T follicular helper cell (primary cell): ENCODE measurements around the gene KIAA1217.
A peak's percentile ranks its signal among the peaks of the same experiment; 100 is the strongest.

ENCODE experiments used
- DNase-seq: peaks from one replicate; pipeline ENCODE4 v3.0.0-alpha.2; 2020; ENCODE audit warnings: low read depth

KIAA1217 gene

DNA sequence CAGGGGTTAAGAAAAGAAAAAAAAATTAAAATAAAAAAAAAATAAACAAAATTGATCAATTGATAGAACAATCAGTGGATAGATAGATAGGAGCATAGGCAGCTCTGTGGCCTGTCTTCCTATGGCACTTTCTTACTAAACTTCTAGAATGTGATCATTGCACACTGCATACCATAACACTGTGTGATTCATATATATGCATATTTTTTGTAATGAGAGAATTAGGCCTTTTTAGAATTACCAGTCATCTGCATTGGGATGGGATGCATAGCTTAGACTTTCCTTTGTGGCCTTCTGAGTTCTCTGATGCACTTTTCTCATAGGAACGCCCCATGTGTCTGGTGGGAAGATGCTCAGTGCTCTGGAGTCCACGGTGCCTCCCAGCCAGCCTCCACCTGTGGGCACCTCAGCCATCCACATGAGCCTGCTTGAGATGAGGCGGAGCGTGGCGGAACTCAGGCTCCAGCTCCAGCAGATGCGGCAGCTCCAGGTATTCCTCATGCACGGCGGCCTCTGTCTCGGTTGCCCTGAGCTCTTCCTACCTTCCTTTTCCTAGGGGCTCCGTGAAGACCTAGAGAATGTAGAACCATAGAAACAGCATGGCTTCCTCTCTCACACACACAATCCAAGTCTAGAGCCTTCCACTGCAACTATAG lies 292.2 kb downstream of the KIAA1217 start:
- no peak for DNase-seq

DNA sequence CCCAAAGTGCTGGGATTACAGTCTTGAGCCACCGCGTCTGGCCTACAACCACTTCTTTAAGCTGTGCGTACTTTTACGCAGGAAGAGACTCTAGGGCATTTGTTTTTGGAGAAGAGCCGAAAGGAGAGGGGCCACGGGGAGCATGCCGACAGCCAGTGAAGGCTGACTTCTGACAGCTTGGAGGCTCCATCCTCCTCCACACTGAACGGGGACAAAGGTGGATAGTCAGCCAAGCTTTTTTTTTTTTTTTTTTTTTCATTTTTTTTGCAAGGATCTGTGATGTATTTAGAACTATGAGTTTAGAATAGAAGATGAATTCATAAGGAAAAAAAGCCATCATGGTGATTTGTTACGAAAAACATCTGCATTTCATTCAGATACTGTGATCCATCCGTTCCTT lies 293.1 kb downstream of the KIAA1217 start:
- no peak for DNase-seq

DNA sequence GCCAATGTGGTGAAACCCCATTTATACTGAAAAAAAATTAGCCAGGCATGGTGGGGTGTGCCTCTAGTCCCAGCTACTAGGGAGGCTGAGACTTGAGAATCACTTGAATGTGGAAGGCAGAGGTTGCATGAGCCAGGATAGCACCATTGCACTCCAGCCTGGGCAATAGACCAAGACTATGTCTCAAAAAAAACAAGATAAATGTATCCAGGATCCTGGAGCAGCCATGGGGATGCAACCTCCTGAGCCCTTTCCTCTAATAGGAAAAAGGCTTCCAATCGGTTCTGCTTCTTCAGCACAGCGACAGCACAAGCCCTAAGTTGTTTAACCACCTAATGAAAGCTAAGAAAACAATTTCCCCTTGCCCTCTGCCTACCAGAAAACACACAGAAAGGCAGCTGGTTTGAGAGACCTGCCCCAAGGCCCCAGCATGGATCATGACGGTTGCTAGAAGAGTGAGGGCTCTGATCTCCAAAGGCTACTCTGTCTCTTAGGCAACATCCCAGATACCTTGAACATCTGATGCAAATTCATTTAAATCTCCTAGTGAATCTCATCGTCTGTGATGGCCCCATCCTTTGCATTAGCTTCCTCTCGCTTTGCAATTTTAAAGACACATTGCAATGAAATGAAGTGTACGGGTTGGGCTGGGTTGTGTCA lies 294.0 kb downstream of the KIAA1217 start:
- no peak for DNase-seq

DNA sequence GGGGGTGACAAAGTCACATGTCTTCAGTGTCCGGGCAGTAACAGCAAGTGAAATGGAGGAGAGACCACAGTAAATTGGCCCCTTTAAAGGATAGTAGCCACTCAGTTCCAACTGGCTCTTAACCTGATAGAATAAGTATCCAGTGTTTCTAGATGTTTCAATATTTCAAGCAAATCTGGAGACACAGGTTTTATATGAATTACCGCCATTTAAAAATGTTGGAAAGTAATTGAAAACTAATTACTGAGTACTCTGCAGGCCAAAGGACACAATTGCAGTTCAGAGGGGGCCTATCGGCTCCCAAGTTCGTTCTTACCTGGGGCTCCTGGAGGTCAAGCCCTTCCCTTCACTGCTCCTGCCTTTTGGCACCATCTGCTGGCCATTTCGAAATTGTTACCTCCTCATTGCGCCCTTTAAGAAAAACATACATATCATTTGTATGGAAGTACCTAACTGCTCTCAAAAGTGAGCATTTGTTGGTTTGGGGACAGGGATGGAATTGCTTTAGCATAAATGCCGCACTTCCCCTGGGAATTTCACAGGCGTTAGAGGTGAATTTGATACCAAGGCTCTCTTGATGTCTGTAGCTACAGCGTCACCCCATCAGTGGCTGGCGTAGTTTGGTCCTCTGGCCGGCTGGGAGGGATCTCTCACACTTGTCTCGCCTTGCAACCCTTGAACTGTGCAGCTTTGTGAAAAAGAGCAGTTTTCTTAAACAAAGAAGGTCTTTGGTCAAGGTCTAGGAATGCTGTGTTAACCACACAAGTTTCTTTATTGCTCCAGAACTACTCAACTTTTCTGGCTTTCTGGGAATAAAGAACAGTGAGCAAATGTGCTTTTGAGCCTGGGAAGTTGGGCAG lies 294.8 kb downstream of the KIAA1217 start:
- no peak for DNase-seq

DNA sequence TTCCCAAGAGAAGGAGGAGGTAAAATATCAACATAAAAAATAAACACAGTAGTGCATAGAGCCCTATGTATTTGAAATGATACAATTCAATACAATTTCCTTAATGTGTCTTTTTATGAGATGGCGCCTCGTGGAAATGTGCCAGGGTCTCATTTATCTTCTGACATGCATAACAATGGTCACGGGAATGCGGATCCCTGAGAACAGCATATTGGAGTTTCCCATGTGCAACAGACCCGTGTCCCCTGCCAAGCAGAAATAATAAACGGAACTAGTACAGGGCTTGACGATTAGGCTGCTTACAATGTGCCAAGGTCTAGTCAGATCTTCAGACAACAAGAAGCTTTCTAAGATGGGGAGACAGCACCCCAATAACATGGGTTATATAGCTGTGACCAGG lies 296.8 kb downstream of the KIAA1217 start:
- no peak for DNase-seq

DNA sequence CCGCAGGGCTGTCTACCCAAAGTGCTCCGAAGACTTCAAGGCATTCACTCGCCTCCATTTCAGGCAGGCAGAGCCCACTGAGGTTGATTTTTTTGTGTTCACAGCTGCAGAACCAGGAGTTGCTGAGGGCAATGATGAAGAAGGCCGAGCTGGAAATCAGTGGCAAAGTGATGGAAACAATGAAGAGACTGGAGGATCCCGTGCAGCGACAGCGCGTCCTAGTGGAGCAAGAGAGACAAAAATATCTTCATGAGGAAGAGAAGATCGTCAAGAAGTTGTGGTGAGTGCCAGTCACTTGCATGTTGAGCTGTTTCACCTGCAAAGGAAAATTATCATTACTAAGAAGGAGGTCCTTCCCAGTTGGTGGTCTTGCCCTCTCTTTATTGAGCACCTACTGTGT lies 304.2 kb downstream of the KIAA1217 start:
- DNase-seq, result no peak

DNA sequence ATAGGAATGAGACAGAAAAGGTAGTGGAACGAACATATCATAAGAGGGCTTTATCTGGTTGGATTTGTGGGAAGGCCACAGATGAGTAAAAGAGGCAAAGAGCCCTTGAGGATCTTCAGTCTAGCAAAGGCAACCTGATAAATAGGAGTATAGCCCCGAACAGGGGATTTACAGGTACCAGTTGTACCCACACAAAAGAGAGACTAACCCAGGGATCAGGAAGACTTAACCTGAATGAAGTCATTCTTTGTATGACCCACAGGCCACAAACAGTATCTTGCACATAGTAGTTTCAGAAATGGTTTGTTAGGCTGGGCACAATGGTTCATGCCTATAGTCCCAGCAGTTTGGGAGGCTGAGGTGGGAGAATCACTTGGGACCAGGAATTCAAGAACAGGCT lies 306.5 kb downstream of the KIAA1217 start:
- no peak for DNase-seq

DNA sequence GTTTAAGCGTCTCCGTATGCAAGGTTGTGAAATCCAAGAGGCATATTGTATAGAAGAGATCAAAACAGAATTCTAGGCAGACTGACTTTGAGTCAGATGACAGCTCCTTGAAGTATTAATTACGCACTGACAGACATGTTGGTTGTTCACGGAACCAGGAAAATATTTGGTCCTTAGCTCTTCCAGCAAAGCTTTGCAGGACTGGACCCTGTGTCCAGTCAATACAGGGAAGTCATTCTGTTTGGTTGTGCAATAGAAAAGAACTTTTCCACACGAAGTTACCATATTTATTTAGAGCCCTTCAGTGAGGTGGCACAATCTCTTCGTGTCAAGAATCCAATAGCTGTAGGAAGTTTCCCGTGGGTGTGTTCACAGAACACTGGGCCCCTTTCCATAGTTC lies 309.5 kb downstream of the KIAA1217 start:
- DNase-seq, result no peak

DNA sequence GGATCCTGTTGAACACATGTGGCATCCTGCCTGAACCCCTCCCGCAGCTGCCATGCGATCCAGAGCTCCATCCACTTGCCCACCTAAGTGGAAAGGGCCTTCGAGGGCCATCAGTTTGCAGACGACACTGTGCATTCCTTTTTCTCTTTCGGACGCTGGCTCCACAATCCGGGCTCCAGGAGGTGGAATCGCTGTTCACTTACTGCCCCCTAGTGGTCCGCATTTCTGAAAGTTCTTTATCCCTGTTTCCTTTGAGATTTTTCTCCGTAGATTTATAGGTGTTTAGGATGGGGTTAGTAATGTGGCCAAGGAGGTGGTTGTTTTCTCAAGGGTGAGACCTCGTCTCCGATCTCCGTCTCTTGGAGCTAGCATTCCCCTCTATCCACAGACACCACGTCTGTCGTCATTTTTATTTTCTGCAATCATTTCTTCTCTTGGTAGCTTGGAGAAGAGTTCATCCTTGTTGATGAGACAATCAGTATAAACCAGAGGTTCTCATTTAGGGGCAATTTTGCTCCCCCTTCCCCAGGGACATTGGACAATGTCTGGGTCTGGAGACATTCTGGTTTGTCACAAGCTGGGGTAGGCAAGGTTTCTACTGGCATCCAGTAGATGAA lies 310.2 kb downstream of the KIAA1217 start:
- DNase-seq, result no peak

DNA sequence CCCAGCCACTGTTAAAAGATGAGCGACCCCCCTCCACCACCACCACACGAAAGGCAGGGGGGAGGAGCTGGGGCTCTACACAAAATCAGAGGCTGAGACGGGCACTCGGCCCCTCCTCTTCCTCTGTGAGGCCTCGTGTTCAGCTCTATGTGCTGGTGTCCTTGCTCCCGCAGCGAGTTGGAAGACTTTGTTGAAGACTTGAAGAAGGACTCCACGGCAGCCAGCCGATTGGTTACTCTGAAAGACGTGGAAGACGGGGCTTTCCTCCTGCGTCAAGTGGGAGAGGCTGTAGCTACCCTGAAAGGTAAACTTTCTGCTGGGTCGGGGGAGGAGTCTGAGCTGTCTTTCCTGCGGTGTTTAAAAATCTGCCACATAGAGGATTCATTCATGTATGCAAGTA lies 311.0 kb downstream of the KIAA1217 start:
- peak; percentile 36 for DNase-seq

DNA sequence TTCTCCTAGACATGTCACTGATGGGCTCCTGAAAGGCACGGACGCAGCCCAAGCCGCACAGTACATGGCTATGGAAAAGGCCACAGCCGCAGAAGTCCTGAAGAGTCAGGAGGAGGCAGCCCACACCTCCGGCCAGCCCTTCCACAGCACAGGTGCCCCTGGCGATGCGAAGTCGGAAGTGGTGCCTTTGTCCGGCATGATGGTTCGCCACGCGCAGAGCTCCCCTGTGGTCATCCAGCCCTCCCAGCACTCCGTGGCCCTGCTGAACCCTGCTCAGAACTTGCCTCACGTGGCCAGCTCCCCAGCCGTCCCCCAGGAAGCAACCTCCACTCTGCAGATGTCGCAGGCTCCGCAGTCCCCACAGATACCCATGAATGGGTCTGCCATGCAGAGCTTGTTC lies 315.4 kb downstream of the KIAA1217 start:
- DNase-seq, result no peak

DNA sequence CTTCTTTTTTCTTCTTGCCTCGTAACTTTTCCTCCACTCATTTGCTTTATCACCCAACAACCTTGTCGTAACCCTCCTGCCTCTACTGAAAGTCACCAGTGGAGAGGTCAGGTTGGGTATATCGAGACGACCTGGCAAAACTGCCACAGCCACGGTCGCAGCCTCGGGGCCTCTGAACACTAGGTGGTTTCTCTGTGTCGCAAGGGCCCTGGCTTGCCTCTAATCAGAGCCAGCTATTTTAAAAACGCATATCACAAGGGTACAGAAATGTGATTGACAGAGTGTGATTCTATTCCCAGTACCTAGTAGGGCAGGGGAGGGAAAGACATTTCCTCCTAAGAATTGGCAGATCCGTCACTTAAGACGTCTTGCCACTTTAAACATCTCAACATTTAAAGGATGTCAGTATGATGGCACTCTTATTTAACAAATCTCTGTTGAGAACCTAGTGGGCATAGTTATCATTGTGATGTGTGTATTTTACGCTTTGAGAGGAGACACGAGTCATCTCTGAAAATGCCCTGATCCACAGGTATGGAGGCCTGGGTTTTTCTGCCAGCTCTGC lies 317.2 kb downstream of the KIAA1217 start:
- DNase-seq, result no peak

DNA sequence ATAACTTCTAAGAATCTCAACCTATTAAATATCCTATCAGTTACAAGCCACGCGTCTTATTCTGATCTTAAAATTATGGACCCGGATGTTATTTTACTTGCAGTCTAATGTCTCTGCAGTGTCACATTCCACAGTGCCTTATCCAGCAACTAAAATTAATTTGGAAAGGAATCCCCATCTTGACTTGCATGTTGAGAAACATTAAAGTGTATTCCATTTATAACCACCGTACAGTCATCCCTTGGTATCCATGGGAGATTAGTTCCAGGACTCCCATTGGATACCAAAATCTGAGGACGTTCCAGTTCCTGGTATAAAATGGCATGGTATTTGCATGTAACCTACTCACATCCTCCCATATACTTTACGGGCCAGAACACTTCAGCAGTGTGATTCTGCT lies 320.0 kb downstream of the KIAA1217 start:
- DNase-seq, result no peak

DNA sequence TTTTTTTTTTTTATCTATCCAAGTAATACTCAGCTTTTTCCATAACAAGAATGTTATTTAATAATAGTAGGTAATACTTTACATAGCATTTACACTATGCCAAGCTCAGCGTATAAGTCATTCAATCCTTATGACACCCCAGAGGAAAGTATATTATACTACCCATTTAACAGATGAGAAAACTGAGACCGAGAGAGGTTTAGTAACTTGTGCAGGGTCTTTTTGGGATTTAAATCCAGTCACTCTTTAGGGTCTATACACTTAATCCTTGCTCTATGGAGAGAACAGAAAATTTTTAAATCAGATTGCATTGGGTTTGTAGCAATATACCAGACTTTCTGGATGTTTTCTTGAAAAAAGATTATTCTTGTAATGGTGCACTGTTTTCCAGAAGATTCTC lies 322.5 kb downstream of the KIAA1217 start:
- no peak for DNase-seq

DNA sequence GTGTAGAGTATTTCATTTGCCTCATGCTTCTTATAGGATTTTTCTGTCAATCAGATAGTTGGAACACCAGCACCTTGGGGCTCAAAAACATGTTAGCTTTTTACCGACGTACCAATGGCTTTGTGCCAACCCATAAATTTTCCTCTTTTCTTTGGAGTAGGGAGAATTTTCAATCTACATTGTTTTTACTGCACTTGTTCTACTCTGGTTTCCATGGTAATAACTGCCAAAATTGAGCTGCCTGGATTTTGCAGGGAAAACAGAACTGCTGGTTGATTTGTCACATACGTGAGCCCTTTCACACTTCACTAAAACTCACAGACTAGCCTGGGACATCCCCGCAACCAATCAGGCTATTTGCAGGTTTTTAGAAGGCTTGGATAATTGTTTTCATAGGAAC lies 325.0 kb downstream of the KIAA1217 start:
- DNase-seq, result no peak

DNA sequence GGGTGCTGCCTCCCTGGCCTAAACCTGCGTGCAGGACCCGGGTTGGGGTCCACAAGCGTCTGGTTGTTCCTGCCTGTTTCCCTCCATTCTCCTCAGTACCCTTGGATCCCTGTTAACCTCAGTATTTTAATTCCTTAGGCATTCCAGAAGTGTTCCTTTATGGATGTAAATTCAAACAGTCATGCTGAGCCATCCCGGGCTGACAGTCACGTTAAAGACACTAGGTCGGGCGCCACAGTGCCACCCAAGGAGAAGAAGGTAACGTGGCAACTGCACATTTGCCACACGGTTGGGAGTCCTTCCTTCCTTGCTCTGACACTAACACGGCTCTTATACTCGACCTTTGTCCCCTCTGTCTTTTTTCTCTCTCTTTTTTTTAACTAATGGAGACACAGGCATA lies 327.7 kb downstream of the KIAA1217 start:
- DNase-seq, result no peak

DNA sequence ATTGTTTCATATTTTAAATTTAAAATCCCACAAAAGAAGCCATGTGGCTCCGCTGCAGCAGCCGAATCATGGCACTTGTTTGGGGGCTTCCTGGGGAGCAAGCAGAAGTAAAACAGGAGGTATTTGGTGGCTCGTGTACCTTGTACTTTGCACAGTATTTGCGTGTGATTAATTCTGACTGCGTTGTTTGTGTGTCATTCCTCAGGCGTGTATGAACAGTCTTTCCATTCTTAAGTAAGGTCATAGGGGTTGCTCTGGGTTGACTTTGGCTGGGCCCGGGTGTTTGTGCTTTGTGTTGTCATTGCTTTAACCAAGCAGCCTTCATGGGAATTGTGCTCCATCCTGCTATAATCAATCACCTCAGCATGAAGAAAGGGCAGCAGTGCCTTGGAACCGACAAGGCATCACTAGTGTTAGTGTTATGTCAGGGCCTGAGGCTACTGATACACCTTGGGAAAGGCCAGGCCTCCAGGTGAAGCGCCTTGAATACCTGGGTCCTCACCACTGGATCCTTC lies 332.4 kb downstream of the KIAA1217 start:
- DNase-seq, result no peak

DNA sequence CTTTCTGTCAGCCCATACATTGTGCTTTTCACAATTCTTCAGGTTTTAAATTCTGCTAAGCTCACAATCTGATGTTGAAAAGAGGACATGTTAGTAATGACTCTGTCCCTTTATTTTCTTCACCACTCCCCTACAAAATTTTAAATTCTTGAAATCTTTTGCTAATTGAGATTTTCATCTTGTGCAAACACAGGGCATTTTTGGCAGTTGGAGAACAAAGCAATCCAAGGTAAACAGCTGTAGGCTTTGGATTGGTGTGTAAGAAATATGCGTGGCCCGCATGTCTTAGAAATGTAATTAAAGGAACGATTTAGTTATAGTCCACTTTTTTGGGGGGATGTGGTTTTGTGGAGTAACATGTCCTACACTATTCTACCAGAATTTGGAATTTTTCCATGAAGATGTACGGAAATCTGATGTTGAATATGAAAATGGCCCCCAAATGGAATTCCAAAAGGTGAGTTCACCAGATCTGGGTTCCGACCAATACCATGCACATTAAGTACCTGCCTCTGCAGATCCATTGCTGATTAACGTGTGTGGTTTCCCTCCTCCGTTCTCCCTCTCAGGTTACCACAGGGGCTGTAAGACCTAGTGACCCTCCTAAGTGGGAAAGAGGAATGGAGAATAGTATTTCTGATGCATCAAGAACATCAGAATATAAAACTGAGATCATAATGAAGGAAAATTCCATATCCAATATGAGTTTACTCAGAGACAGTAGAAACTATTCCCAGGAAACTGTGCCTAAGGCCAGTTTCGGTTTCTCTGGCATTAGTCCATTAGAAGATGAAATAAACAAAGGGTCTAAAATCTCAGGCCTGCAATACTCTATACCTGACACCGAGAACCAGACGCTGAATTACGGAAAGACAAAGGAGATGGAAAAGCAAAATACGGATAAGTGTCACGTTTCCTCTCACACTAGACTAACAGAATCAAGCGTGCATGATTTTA lies 333.7 kb downstream of the KIAA1217 start:
- DNase-seq, result no peak

DNA sequence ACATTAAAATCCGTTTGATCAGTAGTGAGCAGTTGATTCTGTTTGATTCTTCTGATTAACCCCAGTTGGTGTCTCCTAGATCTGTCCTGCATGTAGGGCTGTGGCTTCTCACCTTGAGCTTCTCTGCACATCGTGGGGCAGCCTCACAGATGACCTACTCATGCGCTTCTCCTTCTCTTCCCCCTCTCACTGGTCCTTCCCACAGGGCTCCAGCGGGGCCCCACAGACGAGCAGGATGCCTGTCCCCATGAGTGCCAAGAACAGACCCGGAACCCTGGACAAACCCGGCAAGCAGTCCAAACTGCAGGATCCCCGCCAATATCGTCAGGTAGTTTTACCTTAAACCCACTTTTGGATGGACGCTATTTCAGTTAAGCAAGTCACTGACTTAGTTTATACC lies 335.8 kb downstream of the KIAA1217 start:
- no peak for DNase-seq

DNA sequence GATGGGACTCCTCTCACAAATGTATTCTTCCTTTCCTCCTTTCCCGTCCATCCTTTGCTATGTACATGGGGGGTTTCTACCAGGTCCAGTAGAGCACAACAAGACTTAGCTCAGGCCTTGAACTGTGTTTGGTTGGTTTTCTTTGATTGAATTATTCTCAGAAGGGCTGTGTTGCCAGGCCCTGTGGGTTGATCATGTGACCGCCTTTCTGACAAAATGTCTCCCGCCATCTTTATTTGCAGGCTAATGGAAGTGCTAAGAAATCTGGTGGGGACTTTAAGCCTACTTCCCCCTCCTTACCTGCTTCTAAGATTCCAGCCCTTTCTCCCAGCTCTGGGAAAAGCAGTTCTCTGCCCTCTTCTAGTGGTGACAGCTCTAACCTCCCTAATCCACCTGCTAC lies 336.6 kb downstream of the KIAA1217 start:
- no peak for DNase-seq

DNA sequence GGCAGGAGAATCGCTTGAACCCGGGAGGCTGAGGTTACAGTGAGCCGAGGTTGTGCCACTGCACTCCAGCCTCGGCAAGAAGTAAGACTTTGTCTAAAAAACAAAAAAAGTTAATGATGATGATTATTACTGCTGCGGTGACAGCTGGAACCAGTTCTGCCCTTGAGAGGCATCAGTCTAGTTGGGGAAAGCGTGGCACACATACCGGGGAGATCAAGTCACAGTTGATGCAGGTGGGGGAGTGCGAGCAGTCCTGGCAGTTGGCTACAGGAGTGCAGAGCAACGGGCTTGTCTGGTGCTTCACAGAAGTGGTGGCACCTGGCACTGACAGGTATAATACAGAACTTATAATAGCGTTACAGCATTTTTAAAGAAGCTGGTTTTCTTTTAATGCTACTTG lies 341.7 kb downstream of the KIAA1217 start:
- no peak for DNase-seq
